K562 (cell line): ENCODE measurements around the gene GPATCH2L. TPM values are rescaled to one million over a fixed set of nuclear protein-coding genes. Genes with fewer than 3 reads are reported as not detected.

Experiments
- CXXC5 ChIP-seq: fragments of 250-450 bp; sonication (Bioruptor Pico); IDR thresholded peaks from 2 replicates; pipeline ENCODE4 v1.8.0; 2022; ENCODE audit warnings: inconsistent platforms, mild to moderate bottlenecking, moderate library complexity
- L3MBTL2 ChIP-seq: fragments of 450-650 bp; IDR thresholded peaks from 2 replicates; pipeline ENCODE4 v1.6.1; 2016; ENCODE audit warnings: mild to moderate bottlenecking, moderate library complexity
- MGA ChIP-seq: fragments of 450-650 bp; IDR thresholded peaks from 2 replicates; pipeline ENCODE4 v1.6.1; 2016; ENCODE audit warnings: mild to moderate bottlenecking, moderate library complexity
- NFE2 ChIP-seq: IDR thresholded peaks from 2 replicates; pipeline ENCODE4 v1.6.1; 2014; ENCODE audit warnings: antibody characterized with exemption, low read depth
- NR4A1 ChIP-seq, 2 experiments: fragments of 250-450 bp in 1 of 2; fragments of 450-650 bp in 1 of 2; sonication (Bioruptor Pico) in 1 of 2; IDR thresholded peaks; 2 replicates each; pipeline versions ENCODE4 v1.4.0 to v1.6.1; 2016 to 2020; ENCODE audit warnings: mild to moderate bottlenecking in 2 of 2, missing compliant biosample characterization in 1 of 2, missing genetic modification characterization in 1 of 2, moderate library complexity in 1 of 2
- POLR2B ChIP-seq: fragments of 450-650 bp; IDR thresholded peaks from 2 replicates; pipeline ENCODE4 v1.6.1; 2018; ENCODE audit warnings: low read depth; ENCODE audit not compliant: partially characterized antibody
- POLR2H ChIP-seq: IDR thresholded peaks from 2 replicates; pipeline ENCODE4 v1.6.1; 2016; ENCODE audit warnings: missing genetic modification characterization, low read depth, mild to moderate bottlenecking, control low read depth, missing compliant biosample characterization, moderate library complexity
- POLR3G ChIP-seq: IDR thresholded peaks from 2 replicates; pipeline ENCODE4 v1.6.1; 2011; ENCODE audit not compliant: insufficient read length, insufficient replicate concordance; ENCODE audit errors: extremely low read depth
- polyA plus RNA-seq, 8 experiments: library from polyadenylated mRNA; depleted of rRNA in 4 of 8; stranded (reverse) in 5 of 8; unstranded in 3 of 8; fragments of >200 nt; fragmentation: Nextera tagmentation in 2 of 8; fragmentation: Illumina TruSeq in 1 of 8; extraction: Ambion mirVana in 2 of 8; extraction: Trizol in 1 of 8; gene quantifications; 2 replicates each; pipeline versions ENCODE4 v1.2.1 to v1.2.3, GENCODE V29; 2011 to 2014; ENCODE audit warnings: inconsistent platforms in 1 of 8, missing spikeins in 1 of 8
- total RNA-seq, 7 experiments: library from RNA; depleted of rRNA in 6 of 7; stranded (reverse); fragments of >200 nt in 6 of 7; fragmentation: Illumina TruSeq in 2 of 7; extraction: Trizol in 2 of 7; gene quantifications; 2 replicates each; pipeline versions ENCODE4 v1.2.1 to v1.2.3, GENCODE V29; 2011 to 2021; ENCODE audit warnings: low replicate concordance in 1 of 7
- TF ChIP-seq, protein P1 (sequence below): fragments of 200-800 bp; sonication (Bioruptor generic); IDR thresholded peaks from 2 replicates; pipeline ENCODE4 v1.6.1; 2017; ENCODE audit warnings: missing genetic modification characterization, missing compliant biosample characterization
- TF ChIP-seq, protein P2 (sequence below): fragments of 450-650 bp; formaldehyde crosslinking; IDR thresholded peaks from 2 replicates; pipeline ENCODE4 v1.4.0; 2022; ENCODE audit warnings: missing genetic modification characterization

GPATCH2L gene
- total and polyA plus RNA-seq, 9 of the 15 experiments (the other 6 are each of a cell fraction or from before 2014, with no cell fraction given), result 13.1 to 39.6 (median 20.0) TPM

DNA sequence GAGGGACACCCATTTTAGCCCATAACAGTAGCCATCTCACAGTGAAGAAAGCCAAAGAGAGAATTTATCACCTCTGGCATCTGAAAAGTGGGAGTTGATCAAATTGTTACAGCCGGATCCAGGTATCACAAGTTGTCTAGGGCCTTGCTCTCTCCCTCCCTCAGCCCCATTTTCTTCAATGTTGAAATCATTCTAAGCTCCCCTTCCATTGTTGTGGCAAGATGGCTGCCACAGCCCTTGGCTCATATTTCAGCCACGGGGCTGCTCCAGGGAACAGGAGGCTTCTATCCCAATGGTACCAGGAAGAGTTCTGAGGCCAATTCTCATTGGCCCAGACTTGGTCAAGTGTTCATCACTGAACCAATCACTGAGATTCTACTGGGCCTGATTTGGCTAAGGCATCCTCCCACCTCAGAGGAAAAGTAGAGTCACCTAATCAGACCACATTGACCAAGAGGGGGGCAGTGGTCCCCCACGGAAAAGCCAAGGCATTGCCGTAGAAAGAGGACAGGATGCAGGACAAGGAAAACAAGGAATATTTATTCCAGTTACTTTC, 106.2 kb downstream of the GPATCH2L start (continued):
- TF ChIP-seq POLR3G, result no peak
- TF ChIP-seq, protein P1, sequence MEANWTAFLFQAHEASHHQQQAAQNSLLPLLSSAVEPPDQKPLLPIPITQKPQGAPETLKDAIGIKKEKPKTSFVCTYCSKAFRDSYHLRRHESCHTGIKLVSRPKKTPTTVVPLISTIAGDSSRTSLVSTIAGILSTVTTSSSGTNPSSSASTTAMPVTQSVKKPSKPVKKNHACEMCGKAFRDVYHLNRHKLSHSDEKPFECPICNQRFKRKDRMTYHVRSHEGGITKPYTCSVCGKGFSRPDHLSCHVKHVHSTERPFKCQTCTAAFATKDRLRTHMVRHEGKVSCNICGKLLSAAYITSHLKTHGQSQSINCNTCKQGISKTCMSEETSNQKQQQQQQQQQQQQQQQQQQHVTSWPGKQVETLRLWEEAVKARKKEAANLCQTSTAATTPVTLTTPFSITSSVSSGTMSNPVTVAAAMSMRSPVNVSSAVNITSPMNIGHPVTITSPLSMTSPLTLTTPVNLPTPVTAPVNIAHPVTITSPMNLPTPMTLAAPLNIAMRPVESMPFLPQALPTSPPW, result peak; percentile 85
- TF ChIP-seq NR4A1 (CRISPR knock-in tag; IDR thresholded peaks at IDR 0.05), result no peak
- peak; percentile 75 for TF ChIP-seq NR4A1 (tag; IDR thresholded peaks at IDR 0.05)
- TF ChIP-seq, protein P2, sequence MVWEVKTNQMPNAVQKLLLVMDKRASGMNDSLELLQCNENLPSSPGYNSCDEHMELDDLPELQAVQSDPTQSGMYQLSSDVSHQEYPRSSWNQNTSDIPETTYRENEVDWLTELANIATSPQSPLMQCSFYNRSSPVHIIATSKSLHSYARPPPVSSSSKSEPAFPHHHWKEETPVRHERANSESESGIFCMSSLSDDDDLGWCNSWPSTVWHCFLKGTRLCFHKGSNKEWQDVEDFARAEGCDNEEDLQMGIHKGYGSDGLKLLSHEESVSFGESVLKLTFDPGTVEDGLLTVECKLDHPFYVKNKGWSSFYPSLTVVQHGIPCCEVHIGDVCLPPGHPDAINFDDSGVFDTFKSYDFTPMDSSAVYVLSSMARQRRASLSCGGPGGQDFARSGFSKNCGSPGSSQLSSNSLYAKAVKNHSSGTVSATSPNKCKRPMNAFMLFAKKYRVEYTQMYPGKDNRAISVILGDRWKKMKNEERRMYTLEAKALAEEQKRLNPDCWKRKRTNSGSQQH (CRISPR knock-in tag), result no peak
- peak; percentile 55 for TF ChIP-seq POLR2H (tag)
- TF ChIP-seq CXXC5 (CRISPR knock-in tag), result peak; percentile 9; the same call in 1 of the 2 replicates
- TF ChIP-seq NFE2, result 0 out of 2 replicates have a peak, but pooled peaks have one; percentile 3
- peak; percentile 57 for TF ChIP-seq MGA
- TF ChIP-seq L3MBTL2, result peak; percentile 68; the same call in 1 of the 2 replicates
- peak; percentile 48 for TF ChIP-seq POLR2B
